ENCODE data around the gene STMND1. TPM values are rescaled to one million over a fixed set of nuclear protein-coding genes. Genes with fewer than 3 reads are reported as not detected.

STMND1 gene
- total RNA-seq, 1 experiment from 2014 or later, result not detected

DNA sequence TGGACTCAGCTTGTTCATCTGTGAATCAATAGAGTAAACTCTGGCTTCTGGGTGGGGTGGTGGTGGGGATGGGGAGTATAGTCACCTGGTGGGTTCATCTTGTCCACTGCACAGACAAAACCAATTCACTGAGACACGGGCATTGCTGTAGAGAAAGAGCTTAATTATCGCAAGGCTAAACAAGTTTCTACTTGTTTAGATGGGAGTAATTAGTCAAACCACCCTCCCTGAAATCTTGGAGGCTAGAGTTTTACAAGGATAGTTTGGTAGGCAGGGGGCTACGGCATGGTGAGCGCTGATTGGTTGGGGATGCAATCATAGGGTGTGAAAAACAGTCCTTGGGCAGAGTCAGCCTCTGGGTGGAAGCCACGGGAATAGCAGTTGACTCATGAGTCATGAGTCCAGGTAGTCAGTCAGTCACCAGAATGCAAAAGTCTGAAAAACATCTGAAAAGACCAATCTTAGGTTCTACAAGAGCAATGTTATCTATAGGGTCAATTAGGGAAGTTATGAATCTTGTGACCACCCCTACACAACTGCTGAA, 77.8 kb downstream of the STMND1 start:
- no peaks in the 10 kb centered on the region for H3K27me3 Mint-ChIP-seq (ENCODE audit: insufficient read depth, unreplicated experiment)
- no peaks in the 10 kb centered on the region for H3K36me3 Mint-ChIP-seq (ENCODE audit: insufficient read depth, unreplicated experiment)
- TF ChIP-seq, protein P1, sequence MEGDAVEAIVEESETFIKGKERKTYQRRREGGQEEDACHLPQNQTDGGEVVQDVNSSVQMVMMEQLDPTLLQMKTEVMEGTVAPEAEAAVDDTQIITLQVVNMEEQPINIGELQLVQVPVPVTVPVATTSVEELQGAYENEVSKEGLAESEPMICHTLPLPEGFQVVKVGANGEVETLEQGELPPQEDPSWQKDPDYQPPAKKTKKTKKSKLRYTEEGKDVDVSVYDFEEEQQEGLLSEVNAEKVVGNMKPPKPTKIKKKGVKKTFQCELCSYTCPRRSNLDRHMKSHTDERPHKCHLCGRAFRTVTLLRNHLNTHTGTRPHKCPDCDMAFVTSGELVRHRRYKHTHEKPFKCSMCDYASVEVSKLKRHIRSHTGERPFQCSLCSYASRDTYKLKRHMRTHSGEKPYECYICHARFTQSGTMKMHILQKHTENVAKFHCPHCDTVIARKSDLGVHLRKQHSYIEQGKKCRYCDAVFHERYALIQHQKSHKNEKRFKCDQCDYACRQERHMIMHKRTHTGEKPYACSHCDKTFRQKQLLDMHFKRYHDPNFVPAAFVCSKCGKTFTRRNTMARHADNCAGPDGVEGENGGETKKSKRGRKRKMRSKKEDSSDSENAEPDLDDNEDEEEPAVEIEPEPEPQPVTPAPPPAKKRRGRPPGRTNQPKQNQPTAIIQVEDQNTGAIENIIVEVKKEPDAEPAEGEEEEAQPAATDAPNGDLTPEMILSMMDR (IDR thresholded peaks at IDR 0.05; ENCODE audit: unreplicated experiment), result no peak
- peak; percentile 18 for DNase-seq (ENCODE audit: unreplicated experiment)
- H3K4me1 Mint-ChIP-seq (ENCODE audit: insufficient read depth, unreplicated experiment), result peaks cover 7% of the 10 kb centered on the region
- peaks cover 19% of the 10 kb centered on the region for H3K9me3 Mint-ChIP-seq (ENCODE audit: unreplicated experiment)
- intact Hi-C loops (cut with micrococcal nuclease), result no loop called here
- CTCF ChIA-PET, result interaction anchor here (0.5 to 1.4 kb wide), 4 partner anchors 54 to 636 kb away, joined by 3 to 4 read pairs (median 3); no protein-coding TSS in a partner anchor
- POLR2A ChIA-PET, result interaction anchor here (0.7 to 1.0 kb wide), 2 partner anchors 12 to 420 kb away, joined by 3 to 4 read pairs; partner anchors contain the start of gene FAM8A1
- BruUV-seq (replicated peaks), result no TSS peak
- H3K27ac Mint-ChIP-seq (ENCODE audit: low read depth, unreplicated experiment), result peak overlapping the region; percentile 88
- H3K4me3 Mint-ChIP-seq (ENCODE audit: unreplicated experiment), result no peak overlapping the region

Other genes starting within 250 kb of the STMND1 start
- gene RBM24, start 179.3 kb downstream of the STMND1 start, total RNA-seq (2022), result not detected in 2 replicates

Data from MCF 10A (cell line).